HEK293 (cell line): ENCODE measurements around the gene GBF1.

Source experiments
- CTCF ChIA-PET: fragments of 350-600 bp; formaldehyde crosslinking; extraction: SDS; loops from one replicate; lab custom pipeline; 2021; ENCODE audit warnings: antibody characterized with exemption; lab: Yijun Ruan, JAX
- POLR2A ChIA-PET: fragments of 300-600 bp; formaldehyde crosslinking; extraction: SDS; loops from one replicate; lab custom pipeline; 2020; ENCODE audit warnings: antibody characterized with exemption, inconsistent platforms; lab: Yijun Ruan, JAX
- H3K27ac ChIP-seq: fragments of 200-500 bp; sonication (Bioruptor generic); 2 replicates; pipeline ENCODE4 v1.5.1; 2014; ENCODE audit warnings: low read depth, low read length, control low read depth, inconsistent platforms; ENCODE audit errors: extremely low read depth
- H3K36me3 ChIP-seq, 2 experiments: fragments of 200-500 bp in 1 of 2; sonication (Bioruptor generic) in 1 of 2; 1 replicate in 1 of 2; 2 replicates in 1 of 2; pipeline ENCODE4 v1.5.1; 2014 to 2017; ENCODE audit warnings: inconsistent platforms in 2 of 2, low read length in 2 of 2; ENCODE audit not compliant: control insufficient read depth in 2 of 2, insufficient read depth in 1 of 2
- H3K4me1 ChIP-seq: fragments of 200-500 bp; sonication (Bioruptor generic); 2 replicates; pipeline ENCODE4 v1.5.1; 2014; ENCODE audit warnings: mild to moderate bottlenecking, low read length, inconsistent platforms; ENCODE audit not compliant: control insufficient read depth, insufficient read depth
- H3K4me3 ChIP-seq: 2 replicates; pipeline ENCODE4 v1.5.1; 2011; ENCODE audit warnings: low read depth, mild to moderate bottlenecking, control low read depth, low read length, moderate library complexity
- H3K9me3 ChIP-seq: fragments of 200-500 bp; sonication (Bioruptor generic); 2 replicates; pipeline ENCODE4 v1.5.1; 2014; ENCODE audit warnings: low read depth, low read length, inconsistent platforms; ENCODE audit not compliant: control insufficient read depth, insufficient read depth
- EGR2 ChIP-seq: fragments of 450-650 bp; formaldehyde crosslinking; IDR thresholded peaks from 2 replicates; pipeline ENCODE4 v1.5.1; 2016; ENCODE audit warnings: low read depth, missing biosample characterization, missing genetic modification characterization
- TRIM28 ChIP-seq: IDR thresholded peaks from 2 replicates; pipeline ENCODE4 v1.6.1; 2011; ENCODE audit warnings: low read length, control low read depth, borderline replicate concordance
- ZNF10 ChIP-seq: fragments of 450-650 bp; formaldehyde crosslinking; IDR thresholded peaks from 2 replicates; pipeline ENCODE4 v1.5.1; 2017; ENCODE audit warnings: missing biosample characterization, missing genetic modification characterization
- ZNF146 ChIP-seq: fragments of 450-650 bp; formaldehyde crosslinking; IDR thresholded peaks from 2 replicates; pipeline ENCODE4 v1.5.1; 2016; ENCODE audit warnings: missing biosample characterization, missing genetic modification characterization
- ZNF19 ChIP-seq: fragments of 450-650 bp; formaldehyde crosslinking; IDR thresholded peaks from 2 replicates; pipeline ENCODE4; 2016; ENCODE audit warnings: missing biosample characterization, missing genetic modification characterization, low read depth
- ZNF324 ChIP-seq: fragments of 450-650 bp; formaldehyde crosslinking; IDR thresholded peaks from 2 replicates; pipeline ENCODE4 v1.5.1; 2016; ENCODE audit warnings: missing biosample characterization, missing genetic modification characterization
- ZNF354C ChIP-seq: fragments of 450-650 bp; formaldehyde crosslinking; IDR thresholded peaks from 2 replicates; pipeline ENCODE4 v1.5.1; 2016; ENCODE audit warnings: missing biosample characterization, missing genetic modification characterization, low read depth, borderline replicate concordance
- ZNF473 ChIP-seq: fragments of 450-650 bp; formaldehyde crosslinking; IDR thresholded peaks from 2 replicates; pipeline ENCODE4 v1.5.1; 2017; ENCODE audit warnings: missing biosample characterization, missing genetic modification characterization
- ZNF529 ChIP-seq: fragments of 450-650 bp; formaldehyde crosslinking; IDR thresholded peaks from 2 replicates; pipeline ENCODE4 v1.5.1; 2017; ENCODE audit warnings: missing genetic modification characterization, missing biosample characterization; ENCODE audit not compliant: insufficient replicate concordance
- ZNF549 ChIP-seq: fragments of 450-650 bp; IDR thresholded peaks from 2 replicates; pipeline ENCODE4 v1.5.1; 2018; ENCODE audit warnings: missing biosample characterization, missing genetic modification characterization, mild to moderate bottlenecking, inconsistent platforms, moderate library complexity
- ZNF654 ChIP-seq: fragments of 450-650 bp; formaldehyde crosslinking; IDR thresholded peaks from 2 replicates; pipeline ENCODE4 v1.5.1; 2016; ENCODE audit warnings: low read depth, missing biosample characterization, missing genetic modification characterization
- ZNF777 ChIP-seq: fragments of 450-650 bp; formaldehyde crosslinking; IDR thresholded peaks from 2 replicates; pipeline ENCODE4 v1.5.1; 2017; ENCODE audit warnings: missing biosample characterization, missing genetic modification characterization, borderline replicate concordance
- ZNF785 ChIP-seq: fragments of 450-650 bp; formaldehyde crosslinking; IDR thresholded peaks from 2 replicates; pipeline ENCODE4 v1.5.1; 2016; ENCODE audit warnings: missing biosample characterization, missing genetic modification characterization
- ZSCAN23 ChIP-seq: fragments of 450-650 bp; formaldehyde crosslinking; IDR thresholded peaks from 2 replicates; pipeline ENCODE4 v1.5.1; 2016; ENCODE audit warnings: missing biosample characterization, missing genetic modification characterization
- TF ChIP-seq, protein P1 (sequence below): fragments of 450-650 bp; formaldehyde crosslinking; IDR thresholded peaks from 2 replicates; pipeline ENCODE4 v1.5.1; 2016; ENCODE audit warnings: missing biosample characterization, missing genetic modification characterization
- TF ChIP-seq, protein P2 (sequence below): fragments of 450-650 bp; formaldehyde crosslinking; IDR thresholded peaks from 2 replicates; pipeline ENCODE4 v1.5.1; 2017; ENCODE audit warnings: missing biosample characterization, missing genetic modification characterization
- TF ChIP-seq, protein P3 (sequence below): fragments of 450-650 bp; formaldehyde crosslinking; IDR thresholded peaks from 2 replicates; pipeline ENCODE4 v1.5.1; 2016; ENCODE audit warnings: missing biosample characterization, missing genetic modification characterization, low read depth
- TF ChIP-seq, protein P4 (sequence below): fragments of 450-650 bp; formaldehyde crosslinking; IDR thresholded peaks from 2 replicates; pipeline ENCODE4 v1.5.1; 2016; ENCODE audit warnings: missing biosample characterization, missing genetic modification characterization
- TF ChIP-seq, protein P5 (sequence below): fragments of 450-650 bp; formaldehyde crosslinking; IDR thresholded peaks from 2 replicates; pipeline ENCODE4 v1.5.1; 2016; ENCODE audit warnings: missing biosample characterization, missing genetic modification characterization
- TF ChIP-seq, protein P6 (sequence below): fragments of 450-650 bp; formaldehyde crosslinking; IDR thresholded peaks from 2 replicates; pipeline ENCODE4 v1.5.1; 2016; ENCODE audit warnings: missing biosample characterization, missing genetic modification characterization, low read depth

The GBF1 gene

DNA sequence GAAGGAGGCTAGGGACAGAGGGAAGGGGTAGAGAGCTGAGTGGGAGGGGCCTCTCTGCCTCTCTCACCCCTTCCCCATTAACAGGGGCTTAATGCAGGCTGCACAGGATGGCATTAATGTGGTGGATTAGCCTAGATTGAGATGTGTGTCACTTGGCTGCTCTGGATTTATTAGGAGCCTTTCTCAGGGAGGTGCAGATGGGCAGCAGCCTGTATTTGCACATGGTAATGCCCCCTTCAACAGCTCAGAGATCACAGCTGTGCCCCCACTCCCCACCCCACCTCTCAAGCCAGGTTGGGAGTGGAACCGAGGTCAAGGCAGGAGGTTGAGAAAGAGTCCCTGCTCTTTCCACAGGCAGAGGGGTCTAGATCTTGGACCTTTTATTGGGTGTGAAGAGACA is 11.3 kb upstream of the GBF1 start:
- Histone ChIP-seq H3K9me3 (no peaks in the 10 kb centered on the region), H3K27ac (no peak overlapping the region), H3K4me3 (no peak overlapping the region), H3K36me3 (no peaks in the 10 kb centered on the region), H3K4me1 (no peaks in the 10 kb centered on the region)
- ChIA-PET POLR2A (interaction anchor here (1.9 kb wide), 1 partner anchor 12 kb away, joined by 8 read pairs; the partner anchor contains the start of gene GBF1), CTCF (interaction anchor here (0.6 to 17.5 kb wide), 5 partner anchors 117 to 271 kb away, joined by 3 to 531 read pairs (median 4); partner anchors contain the start of gene NFKB2)
- TF ChIP-seq ZNF549 (tag by site-specific recombination), result no peak
- TF ChIP-seq ZNF529 (tag by site-specific recombination), result no peak
- no peak for TF ChIP-seq ZNF777
- TF ChIP-seq ZNF19 (tag by site-specific recombination), result no peak
- TF ChIP-seq, protein P1, sequence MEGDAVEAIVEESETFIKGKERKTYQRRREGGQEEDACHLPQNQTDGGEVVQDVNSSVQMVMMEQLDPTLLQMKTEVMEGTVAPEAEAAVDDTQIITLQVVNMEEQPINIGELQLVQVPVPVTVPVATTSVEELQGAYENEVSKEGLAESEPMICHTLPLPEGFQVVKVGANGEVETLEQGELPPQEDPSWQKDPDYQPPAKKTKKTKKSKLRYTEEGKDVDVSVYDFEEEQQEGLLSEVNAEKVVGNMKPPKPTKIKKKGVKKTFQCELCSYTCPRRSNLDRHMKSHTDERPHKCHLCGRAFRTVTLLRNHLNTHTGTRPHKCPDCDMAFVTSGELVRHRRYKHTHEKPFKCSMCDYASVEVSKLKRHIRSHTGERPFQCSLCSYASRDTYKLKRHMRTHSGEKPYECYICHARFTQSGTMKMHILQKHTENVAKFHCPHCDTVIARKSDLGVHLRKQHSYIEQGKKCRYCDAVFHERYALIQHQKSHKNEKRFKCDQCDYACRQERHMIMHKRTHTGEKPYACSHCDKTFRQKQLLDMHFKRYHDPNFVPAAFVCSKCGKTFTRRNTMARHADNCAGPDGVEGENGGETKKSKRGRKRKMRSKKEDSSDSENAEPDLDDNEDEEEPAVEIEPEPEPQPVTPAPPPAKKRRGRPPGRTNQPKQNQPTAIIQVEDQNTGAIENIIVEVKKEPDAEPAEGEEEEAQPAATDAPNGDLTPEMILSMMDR, result no peak
- TF ChIP-seq ZNF785 (tag by site-specific recombination), result no peak
- TF ChIP-seq ZNF146 (tag by site-specific recombination), result no peak
- TF ChIP-seq, protein P2, sequence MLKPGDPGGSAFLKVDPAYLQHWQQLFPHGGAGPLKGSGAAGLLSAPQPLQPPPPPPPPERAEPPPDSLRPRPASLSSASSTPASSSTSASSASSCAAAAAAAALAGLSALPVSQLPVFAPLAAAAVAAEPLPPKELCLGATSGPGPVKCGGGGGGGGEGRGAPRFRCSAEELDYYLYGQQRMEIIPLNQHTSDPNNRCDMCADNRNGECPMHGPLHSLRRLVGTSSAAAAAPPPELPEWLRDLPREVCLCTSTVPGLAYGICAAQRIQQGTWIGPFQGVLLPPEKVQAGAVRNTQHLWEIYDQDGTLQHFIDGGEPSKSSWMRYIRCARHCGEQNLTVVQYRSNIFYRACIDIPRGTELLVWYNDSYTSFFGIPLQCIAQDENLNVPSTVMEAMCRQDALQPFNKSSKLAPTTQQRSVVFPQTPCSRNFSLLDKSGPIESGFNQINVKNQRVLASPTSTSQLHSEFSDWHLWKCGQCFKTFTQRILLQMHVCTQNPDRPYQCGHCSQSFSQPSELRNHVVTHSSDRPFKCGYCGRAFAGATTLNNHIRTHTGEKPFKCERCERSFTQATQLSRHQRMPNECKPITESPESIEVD, result no peak
- TF ChIP-seq ZNF324, result no peak
- TF ChIP-seq ZSCAN23 (tag by site-specific recombination), result no peak
- no peak for TF ChIP-seq TRIM28
- no peak for TF ChIP-seq ZNF473
- no peak for TF ChIP-seq EGR2 (tag by site-specific recombination)
- TF ChIP-seq, protein P3, sequence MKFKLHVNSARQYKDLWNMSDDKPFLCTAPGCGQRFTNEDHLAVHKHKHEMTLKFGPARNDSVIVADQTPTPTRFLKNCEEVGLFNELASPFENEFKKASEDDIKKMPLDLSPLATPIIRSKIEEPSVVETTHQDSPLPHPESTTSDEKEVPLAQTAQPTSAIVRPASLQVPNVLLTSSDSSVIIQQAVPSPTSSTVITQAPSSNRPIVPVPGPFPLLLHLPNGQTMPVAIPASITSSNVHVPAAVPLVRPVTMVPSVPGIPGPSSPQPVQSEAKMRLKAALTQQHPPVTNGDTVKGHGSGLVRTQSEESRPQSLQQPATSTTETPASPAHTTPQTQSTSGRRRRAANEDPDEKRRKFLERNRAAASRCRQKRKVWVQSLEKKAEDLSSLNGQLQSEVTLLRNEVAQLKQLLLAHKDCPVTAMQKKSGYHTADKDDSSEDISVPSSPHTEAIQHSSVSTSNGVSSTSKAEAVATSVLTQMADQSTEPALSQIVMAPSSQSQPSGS (tag by site-specific recombination), result no peak
- TF ChIP-seq ZNF10 (tag by site-specific recombination), result no peak

DNA sequence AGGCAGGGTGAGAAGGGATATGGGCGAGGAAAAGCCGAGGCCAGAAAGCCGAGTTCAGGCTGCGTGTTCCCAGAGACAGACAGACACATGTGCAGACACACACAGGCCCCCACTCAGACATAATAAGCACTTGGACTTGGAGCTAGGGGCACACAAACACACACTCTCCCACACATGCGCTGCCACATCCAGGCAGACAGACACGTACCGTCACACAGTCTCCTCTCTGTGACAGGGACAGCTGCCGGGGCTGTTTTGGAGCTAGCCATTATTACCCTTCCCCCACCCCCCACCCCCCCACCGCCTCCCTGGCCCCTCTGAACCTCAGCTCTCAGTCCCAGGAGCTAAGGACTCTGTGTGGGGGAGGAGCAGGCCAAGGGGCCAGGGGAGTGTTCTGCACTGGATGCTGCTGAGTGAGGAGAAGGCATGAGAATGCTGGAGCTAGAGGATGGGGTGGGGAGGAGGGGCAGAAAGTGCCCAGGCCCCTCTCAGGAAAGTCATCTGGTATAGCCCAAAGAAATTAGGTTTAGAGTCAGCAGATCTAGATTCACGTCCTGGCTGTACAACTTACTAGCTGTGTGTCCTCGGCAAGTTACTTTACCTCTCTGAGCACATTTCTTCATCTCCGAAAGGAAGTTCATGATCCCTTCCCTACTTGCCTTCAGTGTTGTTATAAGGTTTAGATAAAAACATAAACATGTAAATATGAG is 10.3 kb upstream of the GBF1 start:
- TF ChIP-seq, protein P4, sequence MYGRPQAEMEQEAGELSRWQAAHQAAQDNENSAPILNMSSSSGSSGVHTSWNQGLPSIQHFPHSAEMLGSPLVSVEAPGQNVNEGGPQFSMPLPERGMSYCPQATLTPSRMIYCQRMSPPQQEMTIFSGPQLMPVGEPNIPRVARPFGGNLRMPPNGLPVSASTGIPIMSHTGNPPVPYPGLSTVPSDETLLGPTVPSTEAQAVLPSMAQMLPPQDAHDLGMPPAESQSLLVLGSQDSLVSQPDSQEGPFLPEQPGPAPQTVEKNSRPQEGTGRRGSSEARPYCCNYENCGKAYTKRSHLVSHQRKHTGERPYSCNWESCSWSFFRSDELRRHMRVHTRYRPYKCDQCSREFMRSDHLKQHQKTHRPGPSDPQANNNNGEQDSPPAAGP (tag by site-specific recombination), result no peak
- TF ChIP-seq, protein P5, sequence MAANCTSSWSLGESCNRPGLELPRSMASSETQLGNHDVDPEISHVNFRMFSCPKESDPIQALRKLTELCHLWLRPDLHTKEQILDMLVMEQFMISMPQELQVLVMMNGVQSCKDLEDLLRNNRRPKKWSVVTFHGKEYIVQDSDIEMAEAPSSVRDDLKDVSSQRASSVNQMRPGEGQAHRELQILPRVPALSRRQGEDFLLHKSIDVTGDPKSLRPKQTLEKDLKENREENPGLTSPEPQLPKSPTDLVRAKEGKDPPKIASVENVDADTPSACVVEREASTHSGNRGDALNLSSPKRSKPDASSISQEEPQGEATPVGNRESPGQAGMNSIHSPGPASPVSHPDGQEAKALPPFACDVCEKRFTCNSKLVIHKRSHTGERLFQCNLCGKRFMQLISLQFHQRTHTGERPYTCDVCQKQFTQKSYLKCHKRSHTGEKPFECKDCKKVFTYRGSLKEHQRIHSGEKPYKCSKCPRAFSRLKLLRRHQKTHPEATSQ, result no peak
- TF ChIP-seq ZNF354C (tag by site-specific recombination), result no peak
- no peak for TF ChIP-seq ZNF654
- TF ChIP-seq, protein P6, sequence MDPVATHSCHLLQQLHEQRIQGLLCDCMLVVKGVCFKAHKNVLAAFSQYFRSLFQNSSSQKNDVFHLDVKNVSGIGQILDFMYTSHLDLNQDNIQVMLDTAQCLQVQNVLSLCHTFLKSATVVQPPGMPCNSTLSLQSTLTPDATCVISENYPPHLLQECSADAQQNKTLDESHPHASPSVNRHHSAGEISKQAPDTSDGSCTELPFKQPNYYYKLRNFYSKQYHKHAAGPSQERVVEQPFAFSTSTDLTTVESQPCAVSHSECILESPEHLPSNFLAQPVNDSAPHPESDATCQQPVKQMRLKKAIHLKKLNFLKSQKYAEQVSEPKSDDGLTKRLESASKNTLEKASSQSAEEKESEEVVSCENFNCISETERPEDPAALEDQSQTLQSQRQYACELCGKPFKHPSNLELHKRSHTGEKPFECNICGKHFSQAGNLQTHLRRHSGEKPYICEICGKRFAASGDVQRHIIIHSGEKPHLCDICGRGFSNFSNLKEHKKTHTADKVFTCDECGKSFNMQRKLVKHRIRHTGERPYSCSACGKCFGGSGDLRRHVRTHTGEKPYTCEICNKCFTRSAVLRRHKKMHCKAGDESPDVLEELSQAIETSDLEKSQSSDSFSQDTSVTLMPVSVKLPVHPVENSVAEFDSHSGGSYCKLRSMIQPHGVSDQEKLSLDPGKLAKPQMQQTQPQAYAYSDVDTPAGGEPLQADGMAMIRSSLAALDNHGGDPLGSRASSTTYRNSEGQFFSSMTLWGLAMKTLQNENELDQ (tag by site-specific recombination), result no peak
- H3K9me3 ChIP-seq, result no peaks in the 10 kb centered on the region
- H3K27ac ChIP-seq, result no peak overlapping the region
- CTCF ChIA-PET, result interaction anchor here (0.5 to 17.5 kb wide), 7 partner anchors 9 to 348 kb away, joined by 3 to 531 read pairs (median 3); partner anchors contain the start of gene GBF1
- H3K4me3 ChIP-seq, result no peak overlapping the region
- H3K36me3 ChIP-seq, result no peaks in the 10 kb centered on the region
- POLR2A ChIA-PET, result interaction anchor here (1.9 kb wide), 1 partner anchor 11 kb away, joined by 8 read pairs; the partner anchor contains the start of gene GBF1
- H3K4me1 ChIP-seq, result no peaks in the 10 kb centered on the region
